GM18870 (cell line): Measurements from ENCODE around the gene TMPRSS7.

Experiments used
- ATAC-seq: cut with Tn5 transposase; IDR thresholded peaks from one replicate; pipeline ENCODE4 v1.9.1; 2021; ENCODE audit warnings: moderate library complexity; ENCODE audit not compliant: unreplicated experiment

The TMPRSS7 gene

GRCh38 chr3:112034436-112034835, at the start of gene TMPRSS7:
Gene TMPRSS7 (plus strand): TSS chr3:112034736. CDS start chr3:112034846, 110 bp downstream.
- no peak for ATAC-seq

GRCh38 chr3:111986800-111987199, 47.7 kb upstream of the TMPRSS7 start:
- no peak for ATAC-seq

DNA sequence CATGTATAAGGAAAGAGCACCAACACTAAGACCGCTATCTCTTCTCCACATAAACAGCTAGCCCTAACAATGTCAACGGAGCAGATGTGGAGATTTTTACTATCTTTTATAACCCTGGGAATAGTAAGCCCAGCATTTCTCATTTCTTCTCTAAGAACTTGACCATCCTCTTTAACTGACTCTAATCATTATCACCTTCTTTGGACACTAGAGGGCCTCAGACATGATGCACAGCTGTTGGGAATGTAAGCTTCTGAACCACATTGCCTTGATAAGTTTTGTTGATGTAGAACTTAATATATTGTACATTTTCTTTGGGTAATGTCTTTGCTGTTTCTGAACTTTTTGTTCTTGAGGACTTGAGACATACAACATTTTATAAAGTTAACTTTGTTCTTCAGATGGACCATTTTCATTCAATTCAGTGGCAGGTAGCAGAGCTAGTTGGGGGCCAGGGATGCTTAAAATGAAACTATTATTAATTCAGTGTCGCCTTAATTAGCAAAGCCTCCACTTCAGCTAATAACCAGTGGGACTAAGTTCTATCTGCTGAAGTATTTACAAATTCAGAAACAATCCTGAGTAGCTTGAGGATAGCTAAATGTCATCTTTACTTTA, 45.4 kb upstream of the TMPRSS7 start:
- ATAC-seq = peak; percentile 90

GRCh38 chr3:111993038-111993437, 41.5 kb upstream of the TMPRSS7 start:
- ATAC-seq = no peak

DNA sequence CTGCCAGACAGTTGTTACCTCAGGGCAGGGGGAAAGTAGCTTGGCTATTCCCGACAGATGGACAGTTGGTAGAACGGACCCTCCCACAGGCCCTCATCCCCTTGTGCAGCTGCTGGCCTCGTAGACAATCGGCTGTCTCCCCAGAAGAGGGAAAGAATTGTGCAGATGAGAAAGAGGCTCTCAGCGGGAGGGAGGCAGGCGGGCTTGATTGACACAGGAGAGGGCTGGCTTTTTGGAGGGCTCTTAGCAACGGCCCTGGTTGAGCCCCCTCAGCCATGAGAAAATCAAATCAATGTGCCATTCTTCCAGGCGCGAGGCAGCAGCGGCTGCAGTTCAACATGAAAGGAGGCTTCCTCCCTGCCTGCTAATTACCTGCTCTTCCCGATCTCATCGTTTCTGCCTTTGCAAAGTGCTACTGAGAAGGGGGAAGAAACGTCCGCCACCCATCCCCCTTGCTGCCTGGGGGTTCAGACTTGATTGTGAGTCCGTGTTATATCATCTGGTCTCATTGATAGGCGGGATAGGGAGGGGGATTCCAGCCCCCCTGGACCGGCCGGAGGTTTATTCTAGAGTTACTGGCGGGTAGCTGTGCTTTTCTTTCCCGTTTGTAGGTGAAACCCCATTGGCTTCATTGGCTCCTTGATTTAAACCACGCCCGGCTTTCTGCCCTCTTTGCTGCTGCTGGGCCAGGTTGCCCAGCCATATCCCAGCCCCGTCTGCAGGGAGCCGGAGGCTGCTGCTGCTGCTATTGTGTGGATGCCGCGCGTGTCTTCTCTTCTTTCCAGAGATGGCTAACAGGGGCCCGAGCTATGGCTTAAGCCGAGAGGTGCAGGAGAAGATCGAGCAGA, 35.7 kb upstream of the TMPRSS7 start, which contains the start of gene TAGLN3:
Gene TAGLN3 (plus strand): TSS at position 287 of the 848 bp plus-strand sequence. CDS start 501 bp downstream, at position 788.
- ATAC-seq = no peak

DNA sequence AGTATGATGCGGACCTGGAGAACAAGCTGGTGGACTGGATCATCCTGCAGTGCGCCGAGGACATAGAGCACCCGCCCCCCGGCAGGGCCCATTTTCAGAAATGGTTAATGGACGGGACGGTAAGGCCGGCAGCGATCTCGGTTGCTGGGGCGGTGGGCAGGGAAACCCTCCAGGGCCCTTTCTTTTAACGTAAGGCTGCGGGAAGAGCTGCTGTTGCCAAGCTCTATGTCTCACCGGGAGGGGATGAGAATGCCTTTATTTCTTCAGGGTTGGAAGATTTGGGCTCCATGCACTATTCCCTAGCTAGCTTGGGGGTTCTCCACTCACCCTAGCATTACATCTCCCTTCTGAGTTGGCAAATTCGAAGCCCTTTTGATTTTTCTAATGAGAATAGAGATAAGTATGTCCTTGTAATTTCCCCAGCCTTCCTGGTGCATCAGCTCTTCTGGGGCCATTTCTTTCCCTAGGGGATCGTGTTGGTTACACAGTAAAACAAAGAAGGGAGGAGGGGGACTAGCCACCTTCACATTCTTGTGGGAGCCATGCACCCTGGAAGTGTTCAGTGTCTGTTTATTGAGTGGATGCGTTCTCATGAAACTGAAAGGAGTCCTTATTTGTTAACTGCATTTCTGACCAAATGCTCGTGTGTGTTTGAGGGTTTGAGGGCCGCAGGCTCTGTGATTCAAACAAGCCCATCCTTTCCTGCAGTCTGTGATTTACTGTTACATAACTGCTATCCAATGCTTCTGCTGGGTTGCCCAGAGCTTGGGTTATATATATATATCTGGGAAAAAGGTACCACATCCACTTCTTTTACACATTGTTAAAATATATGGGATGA, 34.8 kb upstream of the TMPRSS7 start:
- no peak for ATAC-seq

- no peak for ATAC-seq
These were observed 34.2 kb upstream of the TMPRSS7 start for GRCh38 chr3:112000367-112000771.

GRCh38 chr3:112000966-112001365, 33.6 kb upstream of the TMPRSS7 start:
- ATAC-seq = no peak

DNA sequence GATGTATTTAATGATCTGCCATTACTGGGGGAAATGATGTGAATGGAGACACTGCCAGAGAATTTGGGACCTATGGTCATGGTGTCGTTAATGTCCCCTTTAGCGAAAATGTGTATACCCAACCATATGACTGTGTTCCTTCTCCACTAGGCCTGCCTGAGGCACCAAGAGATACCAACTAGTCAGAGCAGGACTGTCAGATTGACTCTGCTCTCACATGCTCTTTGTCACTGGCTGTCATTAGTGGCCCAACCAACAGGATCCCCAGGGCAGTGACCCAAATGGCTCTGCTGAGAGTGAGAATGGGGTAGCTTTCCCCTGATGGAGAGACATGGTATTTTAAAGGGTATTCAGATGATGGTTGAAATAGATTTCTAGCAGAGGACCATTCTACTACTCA, 33.0 kb upstream of the TMPRSS7 start:
- no peak for ATAC-seq

DNA sequence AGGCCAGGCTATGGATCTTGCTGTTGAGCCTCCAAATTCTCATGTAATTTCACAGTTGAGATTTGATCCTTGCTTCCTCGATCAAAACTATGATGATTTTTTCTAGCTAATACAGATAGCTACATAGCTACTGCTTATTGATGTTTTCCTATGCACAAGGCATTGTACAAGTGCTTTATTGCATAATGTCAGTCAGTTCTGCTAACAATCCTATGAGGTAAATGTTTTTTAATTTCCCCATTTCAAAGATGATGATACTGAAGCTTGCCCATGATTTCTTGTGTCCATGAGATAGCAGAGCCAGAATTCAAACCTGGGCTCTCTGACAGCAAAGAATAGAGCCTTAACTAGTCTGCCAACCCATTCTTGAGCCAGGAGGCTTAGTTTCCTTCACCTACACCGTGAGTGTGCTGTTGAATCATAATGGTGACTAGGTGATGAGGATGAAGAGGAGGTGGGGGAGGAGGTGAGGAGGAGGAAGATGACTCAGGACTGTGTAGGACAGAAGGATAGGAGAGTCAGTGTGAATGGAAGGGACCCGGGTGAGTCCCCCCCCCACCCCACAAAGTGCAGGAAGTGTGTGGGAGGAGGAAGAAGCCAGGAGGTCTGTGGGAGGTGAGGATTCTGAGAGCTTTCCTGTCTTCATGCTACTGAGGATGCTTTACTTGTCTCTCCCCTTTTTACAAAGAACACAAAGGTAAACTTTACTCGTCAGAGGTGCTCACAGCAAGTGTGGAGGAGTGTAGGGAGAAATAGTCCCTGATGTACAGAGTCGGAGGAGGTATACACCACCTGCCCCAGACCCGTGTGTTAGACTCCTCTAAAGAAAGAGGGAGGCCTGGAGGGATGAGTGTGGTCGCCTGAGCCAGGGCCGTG, 32.2 kb upstream of the TMPRSS7 start:
- ATAC-seq = no peak

- no peak for ATAC-seq
These were observed 31.0 kb upstream of the TMPRSS7 start for GRCh38 chr3:112003321-112004080.

DNA sequence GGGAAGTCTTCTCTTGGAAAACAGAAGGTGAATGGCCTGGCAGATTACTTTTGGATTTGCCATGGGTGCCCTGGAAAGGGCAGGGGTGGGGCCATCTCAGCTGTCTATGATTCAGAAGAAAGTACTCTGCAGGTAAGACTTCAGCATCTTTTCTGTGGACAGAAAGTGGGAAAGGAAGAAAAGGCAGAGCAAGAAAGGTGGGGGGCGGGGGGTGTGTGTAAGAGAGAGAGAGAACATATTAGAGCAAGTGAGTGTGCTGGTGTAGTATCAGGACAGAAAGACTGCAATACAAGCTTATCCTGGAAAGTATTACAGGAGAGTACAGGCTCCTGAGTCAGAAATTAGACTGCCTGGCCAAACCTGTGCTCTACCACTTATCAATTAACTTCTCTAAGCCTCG, 30.3 kb upstream of the TMPRSS7 start:
- ATAC-seq = no peak

- ATAC-seq = no peak
These were observed 29.9 kb upstream of the TMPRSS7 start for GRCh38 chr3:112004669-112005068.

- ATAC-seq = no peak
These were observed 29.4 kb upstream of the TMPRSS7 start for GRCh38 chr3:112005091-112005672.

- ATAC-seq = no peak
These were observed 26.9 kb upstream of the TMPRSS7 start for GRCh38 chr3:112007633-112008032.

DNA sequence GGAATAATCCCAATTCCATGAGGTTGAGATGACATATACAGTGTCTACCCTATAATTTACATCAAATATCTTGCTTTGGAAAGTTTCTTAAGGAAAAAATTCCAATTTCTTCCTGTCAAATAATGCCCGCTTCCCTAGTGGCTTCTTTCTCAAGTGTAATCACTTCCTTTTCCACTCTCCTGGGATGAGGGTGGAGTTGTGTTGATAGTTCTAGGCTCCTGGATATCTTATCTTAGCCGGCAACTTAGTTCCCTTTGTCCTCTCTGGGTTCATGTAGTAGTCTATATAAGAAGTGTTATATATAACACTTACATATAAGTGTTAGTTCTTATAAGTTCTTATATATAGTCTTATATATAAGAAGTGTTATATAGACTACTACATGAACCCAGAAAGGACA, 24.9 kb upstream of the TMPRSS7 start:
- ATAC-seq = no peak

DNA sequence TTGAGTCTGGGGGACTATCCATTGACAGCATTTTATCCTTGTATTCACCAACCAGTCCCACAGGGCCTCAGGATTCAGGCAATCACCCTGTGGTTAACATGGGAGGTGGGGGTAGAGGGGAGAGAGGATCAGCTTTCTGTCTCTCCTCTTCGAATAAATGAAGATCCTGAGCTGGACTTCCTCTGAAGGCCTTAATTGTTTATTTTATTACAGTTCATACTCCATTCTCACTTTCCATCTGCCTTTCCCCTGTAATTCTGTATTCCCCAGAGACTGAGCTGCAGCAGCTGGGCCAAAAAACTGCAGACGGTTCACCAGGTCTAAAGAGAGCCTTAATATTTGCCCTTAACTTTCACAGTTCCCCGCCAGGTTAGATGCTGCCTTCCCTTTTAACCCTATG, 23.9 kb upstream of the TMPRSS7 start:
- no peak for ATAC-seq

DNA sequence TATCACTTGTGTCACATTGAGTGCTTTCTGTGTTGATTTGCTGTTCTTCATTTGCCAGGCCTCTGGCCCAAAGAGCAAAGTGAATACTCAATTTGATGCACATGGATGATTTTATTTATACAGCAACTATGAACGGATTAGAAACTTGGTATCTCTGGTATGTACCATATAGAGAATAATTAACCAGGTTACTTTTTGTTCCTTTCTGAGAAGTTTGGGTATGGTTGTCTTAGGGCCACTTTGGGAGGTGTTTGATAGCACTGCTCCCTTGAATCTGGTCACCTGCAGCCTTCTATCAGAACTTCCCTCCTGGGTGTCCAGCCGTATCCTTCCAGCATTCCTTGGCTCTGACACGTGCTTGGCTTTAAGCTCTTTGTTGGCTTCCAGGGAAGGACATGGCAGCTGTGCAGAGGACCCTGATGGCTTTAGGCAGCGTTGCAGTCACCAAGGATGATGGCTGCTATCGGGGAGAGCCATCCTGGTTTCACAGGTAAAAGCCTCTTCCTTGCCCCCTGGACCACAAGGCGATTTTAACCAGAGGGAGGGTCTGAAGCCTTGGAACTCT, 23.1 kb upstream of the TMPRSS7 start:
- no peak for ATAC-seq
